ENCODE results near the gene EHD1.

EHD1 gene

DNA sequence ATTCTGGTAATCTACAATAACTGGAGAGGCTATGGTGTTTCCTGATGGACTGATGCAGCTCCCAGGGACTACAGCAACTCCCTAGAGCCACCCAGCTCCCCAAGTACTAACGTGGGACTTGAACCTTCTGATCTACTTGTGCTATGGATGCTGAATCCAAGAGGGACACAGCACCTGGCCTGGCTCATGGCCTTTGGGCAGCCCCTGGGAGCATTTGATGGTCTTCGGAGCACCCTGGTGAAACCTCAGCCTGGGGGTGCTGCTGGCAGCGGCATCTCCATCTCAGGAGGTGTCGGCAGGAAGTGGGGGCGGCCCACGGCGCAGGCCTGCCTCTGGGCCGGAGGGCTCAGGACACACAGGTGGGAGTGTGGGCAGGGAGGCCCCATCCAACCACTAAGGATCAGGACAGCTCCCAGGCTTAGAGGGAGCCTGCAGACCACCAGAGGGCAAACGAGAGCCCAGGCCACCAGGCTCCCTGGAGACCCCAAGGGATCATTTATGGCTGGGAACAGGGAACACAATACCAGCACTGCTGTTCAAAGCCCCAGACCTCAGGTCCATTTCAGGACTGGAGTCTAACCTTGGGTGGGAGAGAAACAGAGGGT, 8.7 kb downstream of the EHD1 start:
- Histone ChIP-seq H3K4me2 (ENCODE audit: low read depth, low read length) (no peak overlapping the region), H3K9me2 (replicated peaks; ENCODE audit: insufficient read depth, low read length) (no peaks in the 10 kb centered on the region), H3K27me3 (replicated peaks; ENCODE audit: insufficient read depth, low read length) (no peaks in the 10 kb centered on the region), H3K27ac (ENCODE audit: low read length) (no peak overlapping the region), H4K20me1 (ENCODE audit: insufficient read depth, low read length) (no peaks in the 10 kb centered on the region), H3K9ac (ENCODE audit: low read length) (no peak overlapping the region), H3K4me1 (ENCODE audit: low read length) (peaks cover 23% of the 10 kb centered on the region), H3F3A (ENCODE audit: insufficient read depth, low read length) (peaks cover 16% of the 10 kb centered on the region), H3K4me3 (ENCODE audit: low read length) (no peak overlapping the region), H3K9me3 (replicated peaks; ENCODE audit: insufficient read depth, low read length) (no peaks in the 10 kb centered on the region), H3K79me2 (ENCODE audit: low read length) (peaks cover 63% of the 10 kb centered on the region), H3K36me3 (replicated peaks; ENCODE audit: insufficient read depth, low read length) (no peaks in the 10 kb centered on the region), H2AFZ (ENCODE audit: low read length) (no peak overlapping the region)
- no peak for DNase-seq
- no peak for TF ChIP-seq EZH2 (optimal IDR thresholded peaks at IDR 0.05; ENCODE audit: low read depth, low read length)
- no peak for TF ChIP-seq CTCF (IDR thresholded peaks at IDR 0.05; ENCODE audit: low read length)
- TF ChIP-seq EZH2phosphoT487 (IDR thresholded peaks at IDR 0.05; ENCODE audit: low read length), result no peak

DNA sequence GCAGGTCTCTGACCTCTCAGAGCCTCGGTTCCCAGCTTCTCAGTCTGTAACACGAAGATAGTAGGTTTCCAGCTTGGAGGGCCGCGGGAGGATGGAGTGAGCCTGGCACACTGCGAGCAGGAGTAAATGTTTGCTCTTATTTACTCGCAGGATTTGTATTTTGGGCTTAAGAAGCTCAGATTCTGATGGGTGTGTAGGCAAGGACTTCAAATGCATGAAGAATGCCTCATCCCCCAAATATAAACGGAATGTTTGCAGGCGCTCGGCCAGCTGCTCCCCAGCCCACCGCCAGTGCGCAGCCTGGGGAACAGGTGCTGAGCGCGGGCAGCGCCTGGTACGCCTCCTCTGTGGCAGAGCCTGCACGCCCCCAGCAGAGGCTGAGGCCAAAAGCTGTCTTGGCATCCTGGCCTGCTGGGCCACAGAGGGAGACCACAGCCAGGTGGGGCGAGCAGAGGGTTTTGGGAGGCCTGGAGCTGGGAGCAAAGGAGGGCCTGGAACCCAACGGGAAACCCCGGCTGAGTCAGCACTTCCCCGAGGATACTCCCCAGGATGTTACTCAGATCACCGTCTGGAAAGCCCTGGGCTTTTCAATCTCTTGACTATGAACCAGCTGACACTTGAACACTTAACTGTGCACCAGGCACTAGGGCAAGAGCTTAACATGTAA, 9.4 kb downstream of the EHD1 start:
- Histone ChIP-seq H3K36me3 (replicated peaks; ENCODE audit: insufficient read depth, low read length) (no peaks in the 10 kb centered on the region), H3K27ac (ENCODE audit: low read length) (no peak overlapping the region), H3K79me2 (ENCODE audit: low read length) (peaks cover 64% of the 10 kb centered on the region), H3K4me2 (ENCODE audit: low read depth, low read length) (no peak overlapping the region), H3F3A (ENCODE audit: insufficient read depth, low read length) (peaks cover 16% of the 10 kb centered on the region), H4K20me1 (ENCODE audit: insufficient read depth, low read length) (no peaks in the 10 kb centered on the region), H3K9me2 (replicated peaks; ENCODE audit: insufficient read depth, low read length) (no peaks in the 10 kb centered on the region), H3K9ac (ENCODE audit: low read length) (no peak overlapping the region), H3K9me3 (replicated peaks; ENCODE audit: insufficient read depth, low read length) (no peaks in the 10 kb centered on the region), H2AFZ (ENCODE audit: low read length) (no peak overlapping the region), H3K27me3 (replicated peaks; ENCODE audit: insufficient read depth, low read length) (no peaks in the 10 kb centered on the region), H3K4me3 (ENCODE audit: low read length) (no peak overlapping the region), H3K4me1 (ENCODE audit: low read length) (peaks cover 27% of the 10 kb centered on the region)
- DNase-seq, result no peak
- TF ChIP-seq EZH2phosphoT487 (IDR thresholded peaks at IDR 0.05; ENCODE audit: low read length) (no peak), EZH2 (optimal IDR thresholded peaks at IDR 0.05; ENCODE audit: low read depth, low read length) (no peak), CTCF (IDR thresholded peaks at IDR 0.05; ENCODE audit: low read length) (no peak)

- no peaks in the 10 kb centered on the region for H4K20me1 ChIP-seq (ENCODE audit: insufficient read depth, low read length)
Observed at GRCh38 chr11:64867748-64868462, 10.5 kb downstream of the EHD1 start.

More at GRCh38 chr11:64867748-64868462, 10.5 kb downstream of the EHD1 start:
- peaks cover 27% of the 10 kb centered on the region for H3K4me1 ChIP-seq (ENCODE audit: low read length)
- H3K36me3 ChIP-seq (replicated peaks; ENCODE audit: insufficient read depth, low read length), result no peaks in the 10 kb centered on the region
- H3K9me2 ChIP-seq (replicated peaks; ENCODE audit: insufficient read depth, low read length), result no peaks in the 10 kb centered on the region
- no peak overlapping the region for H3K4me3 ChIP-seq (ENCODE audit: low read length)
- no peak overlapping the region for H3K9ac ChIP-seq (ENCODE audit: low read length)
- H3K4me2 ChIP-seq (ENCODE audit: low read depth, low read length), result no peak overlapping the region
- H3K27me3 ChIP-seq (replicated peaks; ENCODE audit: insufficient read depth, low read length), result no peaks in the 10 kb centered on the region
- TF ChIP-seq CTCF (IDR thresholded peaks at IDR 0.05; ENCODE audit: low read length) (no peak), EZH2phosphoT487 (IDR thresholded peaks at IDR 0.05; ENCODE audit: low read length) (no peak), EZH2 (optimal IDR thresholded peaks at IDR 0.05; ENCODE audit: low read depth, low read length) (no peak)
- no peak overlapping the region for H2AFZ ChIP-seq (ENCODE audit: low read length)
- no peaks in the 10 kb centered on the region for H3K9me3 ChIP-seq (replicated peaks; ENCODE audit: insufficient read depth, low read length)
- peaks cover 76% of the 10 kb centered on the region for H3K79me2 ChIP-seq (ENCODE audit: low read length)
- H3F3A ChIP-seq (ENCODE audit: insufficient read depth, low read length), result peaks cover 16% of the 10 kb centered on the region
- H3K27ac ChIP-seq (ENCODE audit: low read length), result no peak overlapping the region
- no peak for DNase-seq

All from MM.1S (cell line).